Measurements from ENCODE around the gene GABRA4.

GRCh38 chr4:46968847-46969246 is 24.5 kb downstream of the GABRA4 start:
- no peak for TF ChIP-seq CTCF (IDR thresholded peaks at IDR 0.05)
- TF ChIP-seq POLR2AphosphoS5 (IDR thresholded peaks at IDR 0.05), result no peak
- TF ChIP-seq POLR2A (IDR thresholded peaks at IDR 0.05), result no peak
- no peak for TF ChIP-seq EP300 (IDR thresholded peaks at IDR 0.05; ENCODE audit: low read depth)

Data from transverse colon (tissue), 4 donors.